Bronchial epithelial cell (primary cell): ENCODE results near the gene EEFSEC. TPM values are rescaled to one million over a fixed set of nuclear protein-coding genes. Genes with fewer than 3 reads are reported as not detected.

Experiments
- DNase-seq: peaks from one replicate; pipeline ENCODE4 v3.0.0-alpha.2; 2010; ENCODE audit warnings: low read depth
- FAIRE-seq: peaks from 2 replicates; lab custom pipeline; 2011; peaks lifted over from hg19 to GRCh38; lab: Jason Lieb, UNC
- H3K27me3 ChIP-seq: 2 replicates; pipeline ENCODE4 v1.5.1; 2011; ENCODE audit warnings: low read length; ENCODE audit not compliant: control insufficient read depth, insufficient read depth
- H3K36me3 ChIP-seq: 2 replicates; pipeline ENCODE4 v1.5.1; 2011; ENCODE audit warnings: low read length; ENCODE audit not compliant: control insufficient read depth, insufficient read depth
- H3K4me3 ChIP-seq: 2 replicates; pipeline ENCODE4 v1.5.1; 2011; ENCODE audit warnings: mild to moderate bottlenecking, low read depth, low read length, control low read depth
- total RNA-seq: library from RNA; depleted of rRNA; stranded (reverse); fragments of >200 nt; gene quantifications from 2 replicates; pipeline ENCODE4 v1.2.1, GENCODE V29; 2014
- TF ChIP-seq, protein P1 (sequence below): IDR thresholded peaks from 2 replicates; pipeline ENCODE4 v1.5.1; 2011; ENCODE audit warnings: mild to moderate bottlenecking, moderate library complexity, low read length, control low read depth, inconsistent platforms; ENCODE audit not compliant: insufficient read depth, severe bottlenecking

Gene EEFSEC
- total RNA-seq, 1 donor from 2014 or later = 3.7 TPM

DNA sequence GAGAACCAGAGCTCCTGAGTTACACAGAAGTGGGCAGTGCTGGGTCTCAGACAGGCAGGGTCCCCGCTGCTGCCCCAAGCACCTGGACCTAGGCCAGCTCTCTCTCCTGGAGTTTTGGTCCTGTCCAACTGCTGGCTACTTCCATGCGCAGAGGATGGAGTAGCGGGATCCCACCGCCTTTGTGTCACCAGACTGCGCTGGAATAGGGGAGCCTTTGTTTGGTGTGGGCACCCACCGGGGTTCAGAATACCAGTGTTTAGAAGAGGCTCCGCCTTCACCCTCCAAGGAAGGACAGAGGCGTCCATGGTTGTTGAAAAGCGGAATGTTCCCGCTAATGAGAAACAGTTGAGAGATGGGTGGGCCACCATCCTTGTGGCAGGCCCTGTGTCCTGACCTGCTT is 159.0 kb downstream of the EEFSEC start:
- no peak overlapping the region for H3K4me3 ChIP-seq
- no peak for DNase-seq
- TF ChIP-seq, protein P1, sequence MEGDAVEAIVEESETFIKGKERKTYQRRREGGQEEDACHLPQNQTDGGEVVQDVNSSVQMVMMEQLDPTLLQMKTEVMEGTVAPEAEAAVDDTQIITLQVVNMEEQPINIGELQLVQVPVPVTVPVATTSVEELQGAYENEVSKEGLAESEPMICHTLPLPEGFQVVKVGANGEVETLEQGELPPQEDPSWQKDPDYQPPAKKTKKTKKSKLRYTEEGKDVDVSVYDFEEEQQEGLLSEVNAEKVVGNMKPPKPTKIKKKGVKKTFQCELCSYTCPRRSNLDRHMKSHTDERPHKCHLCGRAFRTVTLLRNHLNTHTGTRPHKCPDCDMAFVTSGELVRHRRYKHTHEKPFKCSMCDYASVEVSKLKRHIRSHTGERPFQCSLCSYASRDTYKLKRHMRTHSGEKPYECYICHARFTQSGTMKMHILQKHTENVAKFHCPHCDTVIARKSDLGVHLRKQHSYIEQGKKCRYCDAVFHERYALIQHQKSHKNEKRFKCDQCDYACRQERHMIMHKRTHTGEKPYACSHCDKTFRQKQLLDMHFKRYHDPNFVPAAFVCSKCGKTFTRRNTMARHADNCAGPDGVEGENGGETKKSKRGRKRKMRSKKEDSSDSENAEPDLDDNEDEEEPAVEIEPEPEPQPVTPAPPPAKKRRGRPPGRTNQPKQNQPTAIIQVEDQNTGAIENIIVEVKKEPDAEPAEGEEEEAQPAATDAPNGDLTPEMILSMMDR = no peak
- H3K27me3 ChIP-seq = no peaks in the 10 kb centered on the region
- H3K36me3 ChIP-seq = no peaks in the 10 kb centered on the region
- no peak for FAIRE-seq

DNA sequence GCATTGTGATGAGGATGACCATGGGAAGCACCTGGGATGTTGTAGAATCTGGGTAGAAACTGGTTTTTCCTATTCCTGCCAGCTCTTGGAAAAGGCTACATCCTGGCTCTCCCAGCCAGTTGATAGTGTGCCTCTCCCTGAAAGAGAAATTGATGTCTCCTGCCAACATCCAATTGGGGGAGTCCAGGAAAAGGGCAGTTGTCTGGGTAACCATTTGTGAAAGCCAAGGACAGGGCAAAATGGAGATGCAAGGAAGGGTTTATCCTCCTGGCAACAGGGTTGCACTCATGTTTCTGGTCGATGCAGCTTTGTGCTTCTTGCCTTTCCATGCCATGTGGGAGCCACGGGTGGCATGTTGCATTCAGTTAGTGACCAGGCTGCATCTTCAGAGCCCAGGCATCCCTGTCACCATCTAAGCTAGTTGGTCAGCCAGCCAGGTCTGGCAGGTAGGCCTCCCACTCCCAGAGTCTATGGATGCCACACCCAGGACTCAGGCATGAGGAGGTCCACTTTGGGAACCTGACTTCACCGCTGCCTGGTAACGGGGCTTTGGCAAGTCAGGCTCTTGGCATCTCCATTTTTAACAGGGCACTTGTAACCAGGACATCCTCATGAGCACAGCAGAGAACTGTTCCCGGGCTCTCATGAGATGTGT is 159.9 kb downstream of the EEFSEC start:
- Histone ChIP-seq H3K4me3 (no peak overlapping the region), H3K27me3 (no peaks in the 10 kb centered on the region), H3K36me3 (no peaks in the 10 kb centered on the region)
- FAIRE-seq (peak; percentile 47), DNase-seq (no peak)
- TF ChIP-seq, protein P1 = no peak

DNA sequence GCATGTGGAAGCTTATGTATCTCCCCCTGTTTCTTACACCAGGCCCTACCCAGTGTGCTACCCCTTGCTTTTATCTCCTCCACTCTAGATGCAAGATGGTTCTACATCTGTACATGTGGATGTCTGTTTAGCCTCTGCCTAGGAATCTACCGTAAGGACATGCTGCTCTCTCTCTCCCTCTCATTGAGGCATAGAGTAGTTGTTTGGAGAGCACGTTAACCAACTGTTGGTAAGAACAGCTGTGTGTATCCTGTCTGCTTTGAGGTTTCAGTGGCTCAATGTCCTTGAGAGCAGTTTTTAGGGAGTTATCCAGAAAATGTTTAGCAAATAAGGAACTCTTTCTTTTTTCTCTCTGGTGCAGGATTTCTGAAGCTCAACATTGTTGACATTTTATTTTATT is 160.7 kb downstream of the EEFSEC start:
- DNase-seq (no peak), FAIRE-seq (no peak)
- Histone ChIP-seq H3K36me3 (no peaks in the 10 kb centered on the region), H3K27me3 (no peaks in the 10 kb centered on the region), H3K4me3 (no peak overlapping the region)
- TF ChIP-seq, protein P1 = no peak

DNA sequence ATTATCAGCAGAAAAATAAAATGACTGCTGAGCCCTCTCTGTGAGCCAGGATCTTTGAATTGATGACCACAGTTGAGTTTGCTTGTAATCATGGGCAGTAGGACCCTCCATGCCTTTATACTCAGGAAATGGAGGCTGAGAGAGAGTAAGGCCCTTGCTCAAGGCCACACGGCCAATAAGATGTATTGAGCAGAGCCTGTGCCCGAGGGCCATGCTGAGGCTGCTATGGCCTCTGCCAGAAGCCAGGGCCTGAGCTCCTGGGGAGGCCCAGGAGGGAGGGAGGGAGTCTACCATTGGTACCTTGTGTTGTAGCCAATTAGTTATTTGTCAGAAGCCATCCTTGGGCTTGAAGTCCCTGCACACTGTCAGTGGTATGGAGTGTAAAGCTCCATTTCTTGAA is 162.0 kb downstream of the EEFSEC start:
- H3K4me3 ChIP-seq = no peak overlapping the region
- FAIRE-seq = no peak
- H3K36me3 ChIP-seq = no peaks in the 10 kb centered on the region
- DNase-seq = no peak
- TF ChIP-seq, protein P1 = no peak
- H3K27me3 ChIP-seq = no peaks in the 10 kb centered on the region

DNA sequence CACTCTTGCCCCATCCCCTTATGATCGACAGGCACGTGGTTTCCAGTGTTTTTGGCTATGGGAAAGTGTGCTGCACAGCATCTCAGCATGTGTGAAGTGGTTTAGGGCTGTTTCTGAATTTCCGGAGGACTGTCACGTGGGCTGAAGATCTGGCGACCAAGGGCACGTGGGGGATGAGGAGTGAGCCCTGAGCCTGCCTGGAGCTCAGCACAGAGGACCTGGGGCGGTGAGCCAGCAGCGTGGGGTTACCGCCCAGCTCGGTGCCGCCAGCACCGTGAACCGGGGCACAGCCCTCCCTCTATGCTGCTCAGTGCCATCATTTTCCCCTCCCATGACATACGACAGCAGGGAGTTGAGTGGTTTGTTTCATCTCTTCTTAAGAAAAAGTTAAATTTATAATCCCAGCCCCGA is 163.2 kb downstream of the EEFSEC start:
- Histone ChIP-seq H3K36me3 (no peaks in the 10 kb centered on the region), H3K27me3 (no peaks in the 10 kb centered on the region), H3K4me3 (no peak overlapping the region)
- TF ChIP-seq, protein P1 = no peak
- FAIRE-seq (peak; percentile 52), DNase-seq (no peak)

DNA sequence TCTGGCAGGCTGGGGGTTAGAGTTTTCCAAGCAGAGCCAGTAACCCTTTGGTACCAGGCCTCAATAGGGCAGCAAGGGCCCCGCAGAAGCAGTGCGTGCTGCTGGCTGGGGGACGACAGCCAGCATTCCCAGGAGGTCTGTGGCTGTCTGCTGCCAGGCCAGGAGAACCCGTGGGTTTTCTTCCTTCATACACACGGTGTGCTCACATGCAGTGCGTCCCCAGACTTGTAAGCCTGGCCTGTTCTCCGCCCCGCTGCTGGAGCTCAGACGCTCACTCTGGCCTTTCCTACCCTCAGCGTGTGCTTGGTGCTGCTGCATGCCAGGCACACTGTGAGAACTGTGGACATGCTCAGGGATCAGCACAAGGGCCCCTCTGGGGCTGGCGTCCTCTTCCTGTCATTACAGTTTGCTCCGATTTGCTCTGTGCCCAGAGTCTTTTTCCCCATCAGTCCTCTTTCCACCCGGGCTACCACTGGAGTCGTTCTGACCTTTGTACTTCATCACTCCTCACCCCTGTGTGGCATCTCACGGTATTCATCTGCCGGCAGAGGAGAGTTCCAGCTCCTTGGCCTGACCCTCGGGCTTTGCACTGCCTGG is 163.9 kb downstream of the EEFSEC start:
- FAIRE-seq = peak; percentile 88
- no peak for DNase-seq

More for the DNA sequence above, 163.9 kb downstream of the EEFSEC start:
- no peaks in the 10 kb centered on the region for H3K36me3 ChIP-seq
- TF ChIP-seq, protein P1 = no peak
- no peaks in the 10 kb centered on the region for H3K27me3 ChIP-seq
- no peak overlapping the region for H3K4me3 ChIP-seq
